SKM-1 (cell line): ENCODE measurements around the gene PCTP.

ENCODE experiments used
- DNase-seq: peaks from one replicate; lab custom pipeline; 2025; ENCODE audit not compliant: unreplicated experiment; lab: John Stamatoyannopoulos, UW

Gene PCTP

GRCh38 chr17:55785181-55785580, 34.3 kb downstream of the PCTP start:
- DNase-seq: no peak

GRCh38 chr17:55793272-55793671, 42.4 kb downstream of the PCTP start:
- no peak for DNase-seq

- no peak for DNase-seq
Measured at GRCh38 chr17:55794725-55795482, 44.1 kb downstream of the PCTP start.

GRCh38 chr17:55806745-55807495, 56.1 kb downstream of the PCTP start:
- DNase-seq: no peak

GRCh38 chr17:55811536-55811935, 60.7 kb downstream of the PCTP start:
- no peak for DNase-seq

GRCh38 chr17:55812323-55812722, 61.5 kb downstream of the PCTP start:
- DNase-seq: no peak

- DNase-seq: no peak
Measured at GRCh38 chr17:55813944-55814343, 63.1 kb downstream of the PCTP start.

GRCh38 chr17:55814377-55814776, 63.5 kb downstream of the PCTP start:
- DNase-seq: no peak

- DNase-seq: no peak
Measured at GRCh38 chr17:55816532-55817396, 65.9 kb downstream of the PCTP start.

GRCh38 chr17:55817397-55817709, 66.5 kb downstream of the PCTP start:
- DNase-seq: no peak

- DNase-seq: no peak
Measured at GRCh38 chr17:55818026-55818425, 67.2 kb downstream of the PCTP start.

- DNase-seq: no peak
Measured at GRCh38 chr17:55818451-55819375, 67.9 kb downstream of the PCTP start.

- DNase-seq: no peak
Measured at GRCh38 chr17:55820675-55821074, 69.8 kb downstream of the PCTP start.

- DNase-seq: no peak
Measured at GRCh38 chr17:55822028-55822427, 71.2 kb downstream of the PCTP start.

GRCh38 chr17:55825213-55825612, 74.4 kb downstream of the PCTP start:
- DNase-seq: no peak
